GM19438 (cell line): ENCODE measurements around the gene STAB2.
"Not testable (repeated sequence)": the region's sequence is repeated elsewhere in the genome, so short reads cannot be mapped to it uniquely, and the experiment has no call there.

Experiments
- ATAC-seq: cut with Tn5 transposase; IDR thresholded peaks from one replicate; pipeline ENCODE4 v1.9.1; 2021; ENCODE audit warnings: low read depth; ENCODE audit not compliant: unreplicated experiment

The STAB2 gene

GRCh38 chr12:103642240-103642864, 55.3 kb downstream of the STAB2 start:
- ATAC-seq, result no peak

GRCh38 chr12:103645202-103645601, 58.1 kb downstream of the STAB2 start:
- ATAC-seq, result no peak

GRCh38 chr12:103647267-103647666, 60.2 kb downstream of the STAB2 start:
- ATAC-seq, result no peak

GRCh38 chr12:103652808-103653207, 65.7 kb downstream of the STAB2 start:
- no peak for ATAC-seq

- ATAC-seq, result not testable (repeated sequence)
Observed at GRCh38 chr12:103653568-103654173, 66.6 kb downstream of the STAB2 start.

GRCh38 chr12:103654816-103655215, 67.7 kb downstream of the STAB2 start:
- no peak for ATAC-seq

- no peak for ATAC-seq
Observed at GRCh38 chr12:103656291-103656690, 69.2 kb downstream of the STAB2 start.

GRCh38 chr12:103657331-103657730, 70.3 kb downstream of the STAB2 start:
- no peak for ATAC-seq

GRCh38 chr12:103664626-103665025, 77.6 kb downstream of the STAB2 start:
- ATAC-seq, result no peak

- ATAC-seq, result no peak
Observed at GRCh38 chr12:103665971-103666370, 78.9 kb downstream of the STAB2 start.

- ATAC-seq, result no peak
Observed at GRCh38 chr12:103667125-103667524, 80.1 kb downstream of the STAB2 start.

- ATAC-seq, result no peak
Observed at GRCh38 chr12:103668520-103668919, 81.4 kb downstream of the STAB2 start.

GRCh38 chr12:103671367-103671766, 84.3 kb downstream of the STAB2 start:
- ATAC-seq, result no peak

GRCh38 chr12:103672401-103673119, 85.5 kb downstream of the STAB2 start:
- ATAC-seq, result no peak

GRCh38 chr12:103673487-103673886, 86.4 kb downstream of the STAB2 start:
- no peak for ATAC-seq

- no peak for ATAC-seq
Observed at GRCh38 chr12:103673891-103674375, 86.9 kb downstream of the STAB2 start.

- no peak for ATAC-seq
Observed at GRCh38 chr12:103676893-103677292, 89.8 kb downstream of the STAB2 start.

GRCh38 chr12:103677341-103677740, 90.3 kb downstream of the STAB2 start:
- ATAC-seq, result no peak

- ATAC-seq, result no peak
Observed at GRCh38 chr12:103677905-103678304, 90.8 kb downstream of the STAB2 start.

GRCh38 chr12:103679421-103680170, 92.5 kb downstream of the STAB2 start:
- no peak for ATAC-seq

GRCh38 chr12:103680591-103681141, 93.6 kb downstream of the STAB2 start:
- ATAC-seq, result no peak
